NCI-H526 (cell line): ENCODE measurements around the gene RSPH6A.
A peak's percentile ranks its signal among the peaks of the same experiment; 100 is the strongest.

Experiments used
- DNase-seq, 2 experiments: peaks; one replicate each; lab custom pipeline; 2025; lab: John Stamatoyannopoulos, UW

The RSPH6A gene

DNA sequence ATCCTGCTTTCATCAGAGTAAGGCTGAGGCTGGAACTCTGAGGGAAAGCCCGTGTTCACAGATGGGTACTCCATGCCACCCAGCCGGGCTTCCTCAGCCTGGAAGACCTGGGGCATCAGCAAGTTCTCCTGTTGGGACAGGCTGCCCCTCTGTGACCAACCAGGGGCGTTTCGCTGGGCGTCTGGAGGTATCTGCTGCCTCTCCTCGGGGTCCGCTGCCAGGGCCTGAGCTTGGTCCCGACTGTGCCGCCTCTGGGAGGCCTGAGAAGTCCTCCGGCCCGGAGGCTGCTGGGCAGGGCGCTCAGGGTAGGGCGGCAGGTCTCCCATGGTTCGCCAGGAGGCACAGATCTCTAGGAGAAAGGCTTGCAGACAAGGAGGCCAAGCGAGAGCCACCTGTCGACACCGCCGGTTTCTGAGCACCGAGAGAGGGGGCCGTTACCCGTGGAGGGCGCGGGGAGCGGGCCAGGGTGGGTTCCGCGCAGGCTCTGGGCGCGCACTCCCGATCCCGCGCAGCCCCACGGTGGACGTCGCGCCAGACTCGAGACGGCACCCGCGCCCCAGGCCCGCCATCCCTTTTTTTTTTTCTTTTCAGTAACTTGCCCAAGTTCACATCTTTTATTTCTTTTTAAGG is at the start of gene RSPH6A:
RSPH6A (minus strand) TSS at position 458 of the 630 bp plus-strand sequence; CDS start at position 326, 132 bp downstream.
- no peak for DNase-seq

DNA sequence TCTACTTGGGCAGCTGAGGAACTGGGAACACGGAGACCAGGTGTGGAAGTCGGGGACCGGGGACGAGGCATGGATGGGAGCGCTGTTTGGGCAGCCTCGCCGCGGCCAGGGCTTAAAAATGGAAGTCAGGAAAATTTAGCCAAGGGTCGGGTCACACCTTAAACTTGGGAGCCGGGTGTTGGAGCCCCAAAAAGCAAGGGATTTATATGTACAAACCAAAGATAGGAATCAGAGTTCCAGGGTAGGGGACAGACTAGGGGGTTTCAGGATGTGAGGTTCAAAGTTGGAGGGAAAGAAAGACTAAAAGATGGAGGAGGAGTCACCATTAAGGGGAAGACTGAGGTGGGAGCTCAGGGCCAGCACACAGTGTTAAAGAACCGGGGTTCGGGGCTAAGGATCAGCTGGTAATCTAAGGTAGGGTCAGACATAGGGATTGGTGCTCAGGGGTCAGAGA is 49.5 kb upstream of the RSPH6A start:
- DNase-seq = no peak

DNA sequence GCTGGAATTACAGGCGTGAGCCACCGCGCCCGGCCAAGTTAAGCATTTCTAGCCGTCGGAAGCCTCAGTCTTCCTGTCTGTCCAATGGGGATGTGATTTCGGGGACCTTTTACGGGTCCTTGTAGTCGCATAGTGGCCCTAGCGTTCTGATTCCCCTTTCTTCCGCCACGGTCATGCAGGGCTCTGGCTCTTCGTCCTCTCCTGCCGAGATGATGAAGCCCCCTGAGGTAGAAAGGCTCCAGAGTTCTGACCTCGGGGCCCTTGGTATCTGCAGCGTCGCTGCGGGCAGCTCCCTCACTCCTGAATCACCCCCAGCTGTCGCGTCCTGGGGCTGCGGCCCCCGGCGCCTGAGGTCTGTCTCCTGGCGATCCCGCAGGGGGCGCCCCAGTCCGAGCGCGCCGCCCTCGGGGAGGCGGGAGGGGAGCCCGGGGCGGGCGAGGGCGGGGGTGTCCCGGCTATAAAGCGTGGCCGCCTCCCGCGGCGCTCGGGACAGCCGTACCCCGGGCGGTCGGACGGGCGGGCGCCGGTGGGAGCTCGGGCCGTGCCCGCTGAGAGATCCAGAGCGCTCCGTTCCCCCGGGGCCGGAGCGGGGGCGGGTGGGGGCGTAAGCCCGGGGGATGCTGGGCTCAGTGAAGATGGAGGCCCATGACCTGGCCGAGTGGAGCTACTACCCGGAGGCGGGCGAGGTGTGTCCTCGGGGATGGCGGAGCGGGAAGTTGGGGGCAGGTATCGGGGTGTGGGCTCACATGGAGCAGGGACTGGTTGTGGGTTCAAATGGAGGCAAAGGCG is 48.9 kb upstream of the RSPH6A start, which contains the start of gene FOXA3:
FOXA3 (plus strand) TSS at position 487 of the 789 bp plus-strand sequence; CDS start at position 618, 131 bp downstream.
- peak; percentile 32 to 68 for DNase-seq

- DNase-seq = no peak
These were observed 48.3 kb upstream of the RSPH6A start for GRCh38 chr19:45863335-45863839.

- peak; percentile 96 to 99 for DNase-seq
These were observed 47.6 kb upstream of the RSPH6A start, which contains the start of gene SYMPK for GRCh38 chr19:45862564-45863334. Gene SYMPK (minus strand): TSS chr19:45863147. CDS start chr19:45854495, 8,652 bp downstream.

GRCh38 chr19:45862271-45862563 is 47.1 kb upstream of the RSPH6A start:
- no peak for DNase-seq

DNA sequence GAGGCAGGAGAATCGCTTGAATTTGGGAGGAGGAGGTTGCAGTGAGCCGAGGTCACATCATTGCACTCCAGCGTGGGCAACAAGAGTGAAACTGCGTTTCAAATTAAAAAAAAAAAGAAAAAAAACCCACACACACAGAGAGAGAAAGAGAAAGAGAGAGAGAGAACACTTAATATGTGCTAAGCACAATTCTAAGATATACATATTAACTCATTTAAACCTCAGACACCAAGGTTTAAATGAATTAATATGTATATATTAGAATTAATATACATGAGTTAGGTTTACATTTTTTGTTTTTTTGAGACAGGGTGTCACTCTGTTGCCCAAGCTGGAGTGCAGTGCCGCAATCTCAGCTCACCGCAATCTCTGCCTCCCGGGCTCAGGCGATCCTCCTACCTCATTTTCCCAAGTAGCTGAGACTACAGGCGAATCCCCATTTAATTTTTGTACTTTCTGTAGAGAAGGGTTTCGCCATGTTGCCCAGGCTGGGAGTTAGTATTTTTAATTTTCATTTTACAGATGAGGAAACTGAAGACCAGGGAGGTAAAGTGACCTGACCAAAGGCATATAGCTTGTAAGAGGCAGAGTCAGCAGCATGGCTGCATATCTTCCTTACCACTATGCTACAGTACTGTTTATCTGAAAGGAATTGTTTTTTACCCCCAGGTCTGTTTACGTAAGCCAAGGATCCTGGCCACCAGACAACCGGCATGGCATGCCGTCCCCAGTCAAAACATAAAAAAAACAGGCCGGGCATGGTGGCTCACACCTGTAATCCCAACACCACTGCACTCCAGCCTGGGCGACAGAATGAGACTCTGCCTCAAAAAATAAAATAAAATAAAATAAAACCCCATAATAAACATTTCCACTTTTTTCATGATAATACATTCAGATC is 45.5 kb upstream of the RSPH6A start:
- no peak for DNase-seq

DNA sequence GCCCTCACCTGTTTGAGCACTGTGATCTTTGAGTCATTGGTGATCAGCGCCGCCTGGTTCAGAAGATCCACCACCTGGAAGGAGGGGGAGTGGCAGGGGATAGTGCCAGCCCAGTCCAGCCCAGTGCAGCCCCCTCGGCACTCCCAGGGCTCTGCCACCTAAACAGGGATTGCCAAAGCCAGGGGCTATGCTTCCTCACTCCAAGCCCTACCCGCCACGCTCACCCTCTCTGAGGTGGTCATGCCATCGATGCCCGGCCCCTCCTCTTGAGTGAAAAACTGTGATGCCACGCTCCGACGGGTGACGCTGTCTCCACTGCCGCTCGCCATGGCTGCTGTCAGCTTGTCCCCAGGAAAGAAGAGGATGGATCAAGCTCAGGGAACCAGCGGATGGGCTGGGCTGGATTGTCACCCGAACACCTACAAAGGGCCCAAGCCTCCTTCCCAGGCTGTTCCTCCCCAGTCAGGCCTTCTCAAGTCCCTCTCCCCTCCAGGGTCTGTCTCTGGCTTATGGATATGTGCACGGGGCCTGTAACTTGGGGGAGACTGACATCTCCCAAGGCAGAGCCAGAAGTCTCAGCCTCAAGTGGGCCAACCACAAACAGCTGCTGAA is 39.2 kb upstream of the RSPH6A start:
- no peak for DNase-seq

DNA sequence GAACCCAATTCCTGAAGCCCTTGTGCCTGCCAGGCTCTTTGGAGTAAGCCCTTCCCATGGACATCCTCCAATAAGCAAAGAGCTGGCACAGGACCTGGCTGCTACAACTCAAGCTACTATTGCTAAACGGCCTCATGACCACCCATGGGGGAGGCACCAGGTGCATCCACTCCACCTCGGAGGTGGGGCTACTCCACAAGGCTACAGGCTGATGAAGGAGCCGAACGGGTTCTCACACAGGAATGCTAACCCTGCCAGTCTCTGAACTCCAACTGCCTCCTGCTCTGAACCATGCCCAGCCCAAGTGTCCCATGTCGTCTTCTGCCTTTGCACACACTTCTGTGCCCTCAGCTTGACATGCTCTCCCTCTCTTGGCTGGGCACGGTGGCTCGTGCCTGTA is 37.9 kb upstream of the RSPH6A start:
- DNase-seq = no peak

- DNase-seq = no peak
These were observed 37.1 kb upstream of the RSPH6A start for GRCh38 chr19:45852145-45852750.

DNA sequence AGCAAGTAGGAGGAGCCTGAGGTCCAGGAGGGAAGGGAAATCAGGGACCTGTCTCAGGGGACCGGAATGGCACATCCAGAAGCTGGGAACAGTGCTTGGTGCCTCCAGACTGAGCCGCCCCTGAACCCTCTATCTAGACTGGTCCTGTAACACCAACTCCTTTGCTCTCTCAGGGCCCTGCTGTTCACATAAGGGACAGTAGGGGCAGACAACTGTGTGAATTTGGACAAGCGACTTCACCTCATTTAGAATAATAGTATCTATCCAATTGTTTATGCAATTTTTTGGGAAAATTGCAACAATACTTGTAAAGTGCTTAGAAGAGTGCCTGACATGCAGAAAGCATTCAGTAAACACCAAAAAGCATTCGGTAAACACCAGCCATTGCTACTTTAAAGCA is 33.8 kb upstream of the RSPH6A start:
- DNase-seq = no peak

DNA sequence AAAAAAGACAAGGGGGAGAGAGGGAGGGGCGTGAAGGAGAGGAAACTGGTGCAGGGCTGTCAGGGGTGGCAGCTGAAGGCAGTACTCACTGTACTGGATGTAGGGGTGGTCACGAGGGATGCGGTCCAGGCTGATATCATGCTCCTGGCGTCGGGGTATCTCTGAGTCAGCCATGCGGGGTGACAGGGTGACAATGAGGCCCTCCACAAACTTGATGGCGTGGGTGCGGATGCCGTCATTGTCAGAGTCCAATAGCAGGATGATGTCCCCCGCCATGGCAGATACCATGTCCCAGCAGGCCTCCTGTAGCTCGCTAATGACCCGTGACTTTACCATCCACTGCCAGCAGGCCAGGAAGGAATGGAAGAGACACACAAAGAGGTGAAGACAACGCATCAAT is 32.6 kb upstream of the RSPH6A start:
- DNase-seq = no peak

DNA sequence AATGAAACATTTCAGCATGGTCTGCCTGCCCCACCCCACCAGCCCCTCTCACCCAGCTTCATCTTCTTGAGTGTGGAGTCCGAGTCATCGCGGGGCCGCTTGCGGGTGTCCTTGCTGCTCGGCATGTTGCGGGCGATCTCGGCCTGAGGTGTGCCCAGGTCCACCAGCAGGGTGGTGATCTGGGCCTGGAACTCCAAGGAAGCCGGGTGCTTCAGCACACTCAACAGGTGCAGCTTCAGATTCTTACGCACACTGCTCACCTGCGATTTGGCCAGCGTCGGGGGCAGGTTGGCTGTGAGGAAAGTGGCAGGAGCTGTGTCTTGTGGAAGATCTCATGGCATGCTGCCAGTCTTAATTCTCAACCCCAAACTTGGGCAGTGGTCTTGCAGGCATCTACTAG is 27.1 kb upstream of the RSPH6A start:
- no peak for DNase-seq

GRCh38 chr19:45834970-45835369 is 19.9 kb upstream of the RSPH6A start:
- DNase-seq = no peak

DNA sequence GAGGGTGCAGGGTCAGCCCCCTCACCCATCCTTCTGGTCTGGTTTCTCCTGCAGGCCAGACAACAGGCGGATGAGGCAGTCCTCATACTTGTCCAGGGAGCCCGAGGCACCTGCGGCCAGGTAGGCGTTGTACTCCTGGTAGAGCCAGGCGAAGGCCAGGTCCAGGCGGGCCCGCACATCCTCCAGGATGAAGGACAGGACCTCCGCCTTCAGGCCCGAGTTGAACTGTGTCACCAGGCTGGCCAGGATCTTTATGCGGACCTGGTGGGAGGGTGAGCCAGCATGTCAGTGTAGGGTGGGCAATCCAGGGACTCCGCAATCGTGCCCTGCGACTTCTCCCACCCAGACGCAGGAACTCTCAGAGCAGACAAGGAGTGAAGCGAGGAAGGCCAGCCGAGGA is 13.8 kb upstream of the RSPH6A start:
- no peak for DNase-seq

GRCh38 chr19:45828523-45828922 is 13.4 kb upstream of the RSPH6A start:
- DNase-seq = no peak

DNA sequence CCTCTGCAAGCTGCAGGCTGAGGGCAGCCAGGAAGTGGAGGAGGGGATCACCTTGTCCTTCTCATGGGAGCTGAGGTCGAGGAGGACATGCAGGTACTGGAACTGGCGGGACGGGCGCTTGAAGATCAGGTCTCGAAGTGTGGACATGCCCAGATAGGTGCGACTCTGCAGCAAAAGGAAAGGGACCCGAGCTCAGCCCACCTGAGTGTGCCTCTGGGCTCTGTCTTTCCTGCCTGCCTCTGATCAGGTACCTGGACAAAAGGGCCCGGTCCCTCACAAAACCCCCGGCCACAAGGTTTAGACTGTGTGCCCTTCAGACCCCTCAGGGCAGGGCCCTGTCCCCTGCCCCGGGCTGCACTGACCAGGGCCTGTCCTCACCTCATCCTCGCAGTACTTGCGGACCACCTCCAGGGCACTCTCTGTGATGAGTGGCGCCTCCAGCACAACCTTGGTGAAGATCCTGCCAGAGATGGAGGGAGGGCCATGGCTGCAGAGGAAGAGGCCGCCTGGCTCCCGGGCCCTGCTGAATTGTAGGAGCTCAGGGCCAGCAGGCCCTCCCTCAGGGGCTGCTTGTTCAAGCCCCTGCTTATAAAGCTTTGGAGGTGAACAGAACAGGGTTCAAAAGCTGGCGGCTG is 12.5 kb upstream of the RSPH6A start:
- no peak for DNase-seq

- no peak for DNase-seq
These were observed 11.8 kb upstream of the RSPH6A start for GRCh38 chr19:45826934-45827333.

- DNase-seq = no peak
These were observed 11.1 kb upstream of the RSPH6A start for GRCh38 chr19:45825917-45826893.
